Measurements from ENCODE around the gene PTPRD.

Gene PTPRD

GRCh38 chr9:8780386-8780785 lies 1832.4 kb downstream of the PTPRD start:
- Histone ChIP-seq H3K27ac (ENCODE audit: extremely low read depth, low read depth, low read length) (no peak overlapping the region; the same call in 1 of the 2 replicates), H3K36me3 (ENCODE audit: control insufficient read depth in 2 of 2, insufficient read depth in 1 of 2, low read length in 2 of 2) (no peaks in the 10 kb centered on the region), H3K4me1 (ENCODE audit: control insufficient read depth, insufficient read depth, low read length) (peaks cover 18% of the 10 kb centered on the region), H3K4me3 (ENCODE audit: low read depth, low read length) (no peak overlapping the region), H3K9me3 (ENCODE audit: control insufficient read depth, insufficient read depth, low read depth, low read length) (no peaks in the 10 kb centered on the region)
- TF ChIP-seq ZFP3 (tag by site-specific recombination; IDR thresholded peaks at IDR 0.05; ENCODE audit: low read depth) (no peak), ZNF548 (tag by site-specific recombination; IDR thresholded peaks at IDR 0.05) (no peak), ZNF335 (tag by site-specific recombination; conservative IDR thresholded peaks at IDR 0.05) (no peak), ZNF670 (tag by site-specific recombination; IDR thresholded peaks at IDR 0.05; ENCODE audit: low read depth) (no peak), ZNF2 (tag by site-specific recombination; IDR thresholded peaks at IDR 0.05) (no peak), ZNF433 (tag by site-specific recombination; IDR thresholded peaks at IDR 0.05; ENCODE audit: low read depth) (no peak), ZNF23 (tag by site-specific recombination; IDR thresholded peaks at IDR 0.05; ENCODE audit: borderline replicate concordance) (no peak), ZNF341 (tag by site-specific recombination; IDR thresholded peaks at IDR 0.05; ENCODE audit: low read depth) (no peak), ZBTB11 (tag by site-specific recombination; conservative IDR thresholded peaks at IDR 0.05; ENCODE audit: low read depth) (no peak), ZSCAN23 (tag by site-specific recombination; IDR thresholded peaks at IDR 0.05) (no peak), ZNF211 (tag by site-specific recombination; IDR thresholded peaks at IDR 0.05; ENCODE audit: low read depth) (no peak), ZNF707 (tag by site-specific recombination; IDR thresholded peaks at IDR 0.05) (no peak), ZNF292 (tag by site-specific recombination; IDR thresholded peaks at IDR 0.05; ENCODE audit: borderline replicate concordance, low read depth) (no peak), ZBTB48 (tag by site-specific recombination; IDR thresholded peaks at IDR 0.05) (no peak), ZNF571 (tag by site-specific recombination; IDR thresholded peaks at IDR 0.05) (no peak), ZNF174 (tag by site-specific recombination; IDR thresholded peaks at IDR 0.05) (no peak), ZNF530 (tag by site-specific recombination; IDR thresholded peaks at IDR 0.05; ENCODE audit: low read depth) (no peak), YY2 (tag by site-specific recombination; IDR thresholded peaks at IDR 0.05) (no peak), ZNF391 (tag by site-specific recombination; IDR thresholded peaks at IDR 0.05; ENCODE audit: borderline replicate concordance, low read depth) (no peak)
- TF ChIP-seq, protein P1, sequence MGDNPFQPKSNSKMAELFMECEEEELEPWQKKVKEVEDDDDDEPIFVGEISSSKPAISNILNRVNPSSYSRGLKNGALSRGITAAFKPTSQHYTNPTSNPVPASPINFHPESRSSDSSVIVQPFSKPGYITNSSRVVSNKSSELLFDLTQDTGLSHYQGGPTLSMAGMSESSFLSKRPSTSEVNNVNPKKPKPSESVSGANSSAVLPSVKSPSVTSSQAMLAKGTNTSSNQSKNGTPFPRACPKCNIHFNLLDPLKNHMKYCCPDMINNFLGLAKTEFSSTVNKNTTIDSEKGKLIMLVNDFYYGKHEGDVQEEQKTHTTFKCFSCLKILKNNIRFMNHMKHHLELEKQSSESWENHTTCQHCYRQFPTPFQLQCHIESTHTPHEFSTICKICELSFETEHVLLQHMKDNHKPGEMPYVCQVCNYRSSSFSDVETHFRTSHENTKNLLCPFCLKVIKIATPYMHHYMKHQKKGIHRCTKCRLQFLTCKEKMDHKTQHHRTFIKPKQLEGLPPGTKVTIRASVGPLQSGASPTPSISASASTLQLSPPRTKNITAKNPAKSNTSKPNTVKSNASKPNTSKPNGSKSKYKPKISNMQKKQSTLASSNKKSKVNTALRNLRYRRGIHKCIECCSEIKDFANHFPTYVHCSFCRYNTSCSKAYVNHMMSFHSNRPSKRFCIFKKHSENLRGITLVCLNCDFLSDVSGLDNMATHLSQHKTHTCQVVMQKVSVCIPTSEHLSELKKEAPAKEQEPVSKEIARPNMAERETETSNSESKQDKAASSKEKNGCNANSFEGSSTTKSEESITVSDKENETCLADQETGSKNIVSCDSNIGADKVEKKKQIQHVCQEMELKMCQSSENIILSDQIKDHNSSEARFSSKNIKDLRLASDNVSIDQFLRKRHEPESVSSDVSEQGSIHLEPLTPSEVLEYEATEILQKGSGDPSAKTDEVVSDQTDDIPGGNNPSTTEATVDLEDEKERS (tag by site-specific recombination; IDR thresholded peaks at IDR 0.05): no peak
- POLR2A ChIA-PET: interaction anchor here (0.5 kb wide), 1 partner anchor 113 kb away, joined by 3 read pairs; no protein-coding TSS in a partner anchor
- CTCF ChIA-PET: interaction anchor here (0.6 to 0.8 kb wide), 4 partner anchors 14 to 36 kb away, joined by 3 to 5 read pairs (median 3); no protein-coding TSS in a partner anchor

GRCh38 chr9:8779478-8779877 lies 1833.3 kb downstream of the PTPRD start:
- POLR2A ChIA-PET: no interaction called here
- peaks cover 14% of the 10 kb centered on the region for H3K4me1 ChIP-seq (ENCODE audit: control insufficient read depth, insufficient read depth, low read length)
- H3K27ac ChIP-seq (ENCODE audit: extremely low read depth, low read depth, low read length): 0 out of 2 replicates have a peak overlapping the region, but pooled peaks have one; percentile 22
- no peaks in the 10 kb centered on the region for H3K9me3 ChIP-seq (ENCODE audit: control insufficient read depth, insufficient read depth, low read depth, low read length)
- H3K36me3 ChIP-seq (ENCODE audit: control insufficient read depth in 2 of 2, insufficient read depth in 1 of 2, low read length in 2 of 2): no peaks in the 10 kb centered on the region
- CTCF ChIA-PET: no interaction called here
- no peak overlapping the region for H3K4me3 ChIP-seq (ENCODE audit: low read depth, low read length)
- TF ChIP-seq FEZF1 (tag by site-specific recombination; IDR thresholded peaks at IDR 0.05) (peak; percentile 62), ZNF558 (tag by site-specific recombination; IDR thresholded peaks at IDR 0.05) (no peak), ZNF513 (tag by site-specific recombination; IDR thresholded peaks at IDR 0.05) (no peak), ZNF501 (tag by site-specific recombination; IDR thresholded peaks at IDR 0.05) (no peak), ZNF335 (tag by site-specific recombination; conservative IDR thresholded peaks at IDR 0.05) (peak; percentile 12; the same call in 1 of the 2 replicates), ZNF394 (tag by site-specific recombination; IDR thresholded peaks at IDR 0.05; ENCODE audit: borderline replicate concordance) (no peak), ZNF112 (tag by site-specific recombination; IDR thresholded peaks at IDR 0.05) (no peak), ZNF529 (tag by site-specific recombination; IDR thresholded peaks at IDR 0.05; ENCODE audit: insufficient replicate concordance) (no peak), ZNF645 (tag by site-specific recombination; IDR thresholded peaks at IDR 0.05) (no peak), ZNF433 (tag by site-specific recombination; IDR thresholded peaks at IDR 0.05; ENCODE audit: low read depth) (no peak)
